ENCODE measurements around the gene CTSZ. TPM values are rescaled to one million over a fixed set of nuclear protein-coding genes. Genes with fewer than 3 reads are reported as not detected.
A peak's percentile ranks its signal among the peaks of the same experiment; 100 is the strongest.

CTSZ gene
- total RNA-seq, 4 donors from 2014 or later = 68.7 to 160 (median 109) TPM

- DNase-seq = peak in 1 of 2 donors; percentile 22
- Histone ChIP-seq H3K27me3 (no peaks in the 10 kb centered on the region), H3K9me3 (no peaks in the 10 kb centered on the region), H3K4me3 (no peak overlapping the region), H3K27ac (peak overlapping the region; percentile 80), H3K36me3 (no peaks in the 10 kb centered on the region), H3K4me1 (peaks cover 0 to 4% of the 10 kb centered on the region in 2 donors)
- intact Hi-C loops (cut with DNase I; ENCODE audit: low total_unique reads) = no loop called here
- no peak for TF ChIP-seq POLR2A (IDR thresholded peaks at IDR 0.05)
- TF ChIP-seq CTCF (IDR thresholded peaks at IDR 0.05) = no peak
These were observed 2.1 kb downstream of the CTSZ start for GRCh38 chr20:59004763-59005522.

- Histone ChIP-seq H3K4me3 (no peak overlapping the region), H3K27me3 (no peaks in the 10 kb centered on the region), H3K9me3 (no peaks in the 10 kb centered on the region), H3K27ac (peak overlapping the region in 1 of 2 donors; percentile 80), H3K4me1 (peaks cover 0 to 4% of the 10 kb centered on the region in 2 donors), H3K36me3 (no peaks in the 10 kb centered on the region)
- TF ChIP-seq CTCF (IDR thresholded peaks at IDR 0.05) (no peak), POLR2A (IDR thresholded peaks at IDR 0.05) (no peak)
- no peak for DNase-seq
- intact Hi-C loops (cut with DNase I; ENCODE audit: low total_unique reads) = no loop called here
These were observed 2.6 kb downstream of the CTSZ start for GRCh38 chr20:59004493-59004762.

- no peak for DNase-seq
- H3K36me3 ChIP-seq = no peaks in the 10 kb centered on the region
These were observed 3.1 kb downstream of the CTSZ start for GRCh38 chr20:59003836-59004492.

GRCh38 chr20:59002874-59003399 lies 4.1 kb downstream of the CTSZ start:
- H3K27ac ChIP-seq = no peak overlapping the region
- TF ChIP-seq POLR2A (IDR thresholded peaks at IDR 0.05) = no peak
- TF ChIP-seq CTCF (IDR thresholded peaks at IDR 0.05) = no peak
- intact Hi-C loops (cut with DNase I; ENCODE audit: low total_unique reads) = no loop called here
- no peaks in the 10 kb centered on the region for H3K27me3 ChIP-seq
- H3K9me3 ChIP-seq = no peaks in the 10 kb centered on the region
- no peak overlapping the region for H3K4me3 ChIP-seq
- no peak for DNase-seq
- H3K36me3 ChIP-seq = no peaks in the 10 kb centered on the region
- H3K4me1 ChIP-seq = peaks cover 0 to 4% of the 10 kb centered on the region in 2 donors

More at GRCh38 chr20:59003836-59004492, 3.1 kb downstream of the CTSZ start:
- no peaks in the 10 kb centered on the region for H3K9me3 ChIP-seq
- peak overlapping the region in 1 of 2 donors; percentile 80 for H3K27ac ChIP-seq
- intact Hi-C loops (cut with DNase I; ENCODE audit: low total_unique reads) = no loop called here
- no peaks in the 10 kb centered on the region for H3K27me3 ChIP-seq
- H3K4me3 ChIP-seq = no peak overlapping the region
- peaks cover 0 to 4% of the 10 kb centered on the region in 2 donors for H3K4me1 ChIP-seq
- TF ChIP-seq CTCF (IDR thresholded peaks at IDR 0.05) = no peak
- TF ChIP-seq POLR2A (IDR thresholded peaks at IDR 0.05) = no peak

GRCh38 chr20:59002388-59002787 lies 4.7 kb downstream of the CTSZ start:
- Histone ChIP-seq H3K27ac (no peak overlapping the region), H3K4me1 (peaks cover 0 to 4% of the 10 kb centered on the region in 2 donors), H3K27me3 (no peaks in the 10 kb centered on the region), H3K4me3 (no peak overlapping the region), H3K36me3 (no peaks in the 10 kb centered on the region), H3K9me3 (no peaks in the 10 kb centered on the region)
- intact Hi-C loops (cut with DNase I; ENCODE audit: low total_unique reads) = no loop called here
- no peak for TF ChIP-seq CTCF (IDR thresholded peaks at IDR 0.05)
- TF ChIP-seq POLR2A (IDR thresholded peaks at IDR 0.05) = no peak
- no peak for DNase-seq

All from uterus (tissue), 4 donors.